IPS-15b (cell line): ENCODE results near the gene COBL.

Experiments used
- H3K27me3 ChIP-seq: one replicate; pipeline ENCODE4 v1.6.1; 2013; ENCODE audit warnings: low read length; ENCODE audit not compliant: control insufficient read depth, insufficient read depth
- H3K36me3 ChIP-seq: one replicate; pipeline ENCODE4 v1.6.1; 2013; ENCODE audit warnings: low read length; ENCODE audit not compliant: control insufficient read depth, insufficient read depth
- H3K4me1 ChIP-seq: one replicate; pipeline ENCODE4 v1.6.1; 2013; ENCODE audit warnings: mild to moderate bottlenecking, low read length; ENCODE audit not compliant: control insufficient read depth, insufficient read depth
- H3K4me3 ChIP-seq: one replicate; pipeline ENCODE4 v1.5.1; 2013; ENCODE audit warnings: low read depth, low read length
- H3K9ac ChIP-seq: one replicate; pipeline ENCODE4 v1.6.1; 2013; ENCODE audit warnings: low read depth, mild to moderate bottlenecking, low read length
- H3K9me3 ChIP-seq: one replicate; pipeline ENCODE4 v1.6.1; 2013; ENCODE audit warnings: mild to moderate bottlenecking, low read length; ENCODE audit not compliant: control insufficient read depth, insufficient read depth

COBL gene

DNA sequence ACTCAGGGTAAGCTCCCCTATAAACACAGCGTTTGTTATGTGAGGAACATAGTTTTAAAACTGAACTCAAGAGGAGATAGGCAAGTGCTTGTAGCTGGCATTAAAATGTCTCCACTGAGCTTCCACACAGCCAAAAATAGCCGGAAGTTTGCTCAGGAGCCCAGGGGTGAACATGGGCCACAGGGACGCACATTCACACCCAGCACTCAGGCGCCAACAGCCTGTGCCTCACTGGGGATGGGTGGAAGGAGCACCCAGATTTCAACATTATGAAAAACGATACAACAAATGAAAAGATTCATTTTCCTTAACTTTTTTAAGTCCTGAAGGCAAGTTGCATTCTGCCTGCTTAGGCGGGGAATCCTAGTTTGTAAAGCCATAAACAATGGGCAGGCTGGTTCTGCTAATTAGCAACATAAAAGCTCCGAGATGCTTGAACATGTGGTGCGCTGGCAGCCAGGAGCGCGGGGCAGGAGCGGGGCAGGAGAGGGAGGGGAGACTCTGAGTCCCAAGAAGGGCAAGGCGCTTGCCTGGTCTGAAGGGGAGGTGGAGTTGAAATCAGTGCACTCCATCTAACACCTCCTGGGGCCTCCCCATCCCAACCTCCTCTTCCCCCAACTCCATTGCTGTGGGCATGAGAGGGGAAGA, 235.9 kb downstream of the COBL start:
- Histone ChIP-seq H3K36me3 (peaks cover 4% of the 10 kb centered on the region), H3K9me3 (no peaks in the 10 kb centered on the region), H3K4me1 (peaks cover 14% of the 10 kb centered on the region), H3K4me3 (no peak overlapping the region), H3K9ac (no peak overlapping the region), H3K27me3 (no peaks in the 10 kb centered on the region)

DNA sequence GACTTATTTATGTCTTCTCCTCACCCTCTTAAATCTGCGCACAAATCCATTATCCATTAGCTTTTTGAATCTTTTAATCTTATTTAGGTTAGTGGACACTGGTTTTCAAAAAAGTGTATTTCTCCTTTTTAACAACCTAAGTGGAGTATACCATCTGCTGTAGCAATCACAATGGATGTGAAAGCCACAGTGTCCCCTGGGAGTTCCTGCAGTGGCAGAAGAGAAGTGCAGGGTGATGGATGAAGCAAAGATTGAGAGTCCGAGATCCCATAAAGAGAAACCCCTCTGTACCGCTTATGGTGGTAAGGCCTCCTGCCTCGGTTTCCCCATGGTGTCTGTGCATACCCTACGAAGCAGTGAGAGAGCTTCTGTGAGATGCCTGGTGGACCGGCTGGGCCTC, 236.4 kb downstream of the COBL start:
- no peaks in the 10 kb centered on the region for H3K9me3 ChIP-seq
- peaks cover 4% of the 10 kb centered on the region for H3K36me3 ChIP-seq
- no peak overlapping the region for H3K4me3 ChIP-seq
- H3K27me3 ChIP-seq = no peaks in the 10 kb centered on the region
- H3K4me1 ChIP-seq = peaks cover 14% of the 10 kb centered on the region
- H3K9ac ChIP-seq = no peak overlapping the region

DNA sequence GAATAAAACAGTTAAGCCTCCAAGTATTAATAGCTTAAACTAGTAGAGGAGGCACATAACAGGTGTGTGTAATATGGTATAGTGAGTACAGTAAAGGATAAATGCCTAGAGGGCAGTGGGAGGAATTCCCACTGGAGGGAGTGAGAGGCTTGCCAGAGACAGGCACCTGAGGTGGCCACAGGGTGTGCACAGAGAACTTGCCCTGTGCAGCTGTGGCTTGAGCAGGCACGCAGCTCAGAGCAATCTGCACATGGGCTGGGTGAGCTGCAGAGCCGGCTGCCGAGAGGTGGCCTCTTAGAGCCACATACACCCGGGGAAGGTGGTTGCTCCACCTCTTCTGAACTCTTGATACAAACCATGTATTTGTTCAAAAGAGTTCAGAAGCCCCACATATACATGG, 237.1 kb downstream of the COBL start:
- no peaks in the 10 kb centered on the region for H3K9me3 ChIP-seq
- H3K4me3 ChIP-seq = no peak overlapping the region
- H3K9ac ChIP-seq = no peak overlapping the region
- peaks cover 4% of the 10 kb centered on the region for H3K36me3 ChIP-seq
- no peaks in the 10 kb centered on the region for H3K27me3 ChIP-seq
- peaks cover 14% of the 10 kb centered on the region for H3K4me1 ChIP-seq

DNA sequence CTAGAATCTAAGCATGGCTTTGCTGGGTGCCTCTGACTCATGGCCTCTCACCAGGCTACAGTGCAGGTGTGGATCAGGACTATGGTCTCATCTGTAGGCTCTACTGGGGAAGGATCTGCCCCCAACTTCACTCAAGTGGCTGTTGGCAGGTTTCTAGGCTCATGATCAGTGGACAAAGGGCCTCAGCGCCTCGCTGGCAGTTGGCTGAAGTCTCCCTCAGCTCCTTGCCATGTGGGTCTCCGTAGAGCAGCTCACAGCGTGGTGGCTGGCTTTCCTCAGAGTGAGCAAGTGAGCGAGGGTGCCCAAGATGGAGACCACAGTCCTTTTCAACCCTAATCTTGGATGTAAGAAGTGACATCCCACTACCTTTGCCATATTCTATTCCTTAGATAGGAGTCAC, 238.0 kb downstream of the COBL start:
- Histone ChIP-seq H3K27me3 (no peaks in the 10 kb centered on the region), H3K4me3 (no peak overlapping the region)

DNA sequence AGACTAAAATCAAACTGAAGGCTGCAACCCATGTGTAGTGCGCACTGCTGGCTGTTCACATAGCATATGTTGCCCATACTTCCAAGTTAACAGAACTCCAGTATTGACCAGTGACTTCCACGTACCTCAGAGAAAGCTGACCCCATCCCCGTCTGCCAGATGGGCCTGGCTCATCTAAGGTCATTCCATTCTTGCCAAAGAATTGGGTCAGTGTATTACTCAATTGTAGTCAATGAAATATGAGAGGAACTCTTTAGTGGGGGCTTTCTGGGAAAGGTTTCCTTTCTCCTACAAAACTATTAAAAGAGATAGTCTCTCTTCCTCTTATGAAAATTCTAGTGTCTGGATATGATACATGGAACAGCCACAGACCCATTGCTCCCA, 238.6 kb downstream of the COBL start:
- Histone ChIP-seq H3K4me1 (peaks cover 14% of the 10 kb centered on the region), H3K4me3 (no peak overlapping the region)

More for the DNA sequence above, 238.0 kb downstream of the COBL start:
- Histone ChIP-seq H3K36me3 (peaks cover 4% of the 10 kb centered on the region), H3K4me1 (peaks cover 14% of the 10 kb centered on the region), H3K9me3 (no peaks in the 10 kb centered on the region), H3K9ac (no peak overlapping the region)

DNA sequence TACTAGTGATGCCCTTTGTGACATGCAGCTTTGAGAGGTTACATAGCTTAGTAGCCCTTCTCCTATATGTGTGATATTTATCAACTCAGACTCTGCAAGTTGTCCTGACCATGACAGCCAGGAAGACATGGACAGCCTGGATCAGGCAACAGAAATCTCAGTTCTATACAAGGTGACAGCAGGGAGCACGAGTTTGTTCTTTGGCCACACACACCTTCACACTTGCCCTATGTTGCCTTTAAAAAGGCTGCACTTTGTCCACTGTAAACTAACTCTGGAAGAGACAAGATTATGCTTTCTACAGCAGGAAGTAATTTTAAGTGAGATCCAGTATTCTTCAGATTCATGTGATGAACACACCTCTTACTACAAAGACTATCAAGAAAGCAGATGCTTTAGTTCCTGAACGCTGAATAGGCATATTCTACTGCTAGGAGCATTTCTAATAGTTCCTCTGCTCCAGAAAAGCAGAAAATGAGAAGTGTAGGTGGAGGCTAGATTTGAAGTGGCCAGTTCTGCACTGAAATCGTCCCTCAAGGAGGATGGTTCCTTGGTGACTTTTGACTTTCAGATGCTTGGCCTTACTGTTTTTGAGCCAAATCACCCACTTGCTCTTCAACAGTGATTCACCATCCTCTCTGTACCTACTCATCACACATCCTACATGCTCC, 239.2 kb downstream of the COBL start:
- Histone ChIP-seq H3K4me1 (peaks cover 14% of the 10 kb centered on the region), H3K27me3 (no peaks in the 10 kb centered on the region), H3K9me3 (no peaks in the 10 kb centered on the region), H3K9ac (no peak overlapping the region), H3K36me3 (peaks cover 4% of the 10 kb centered on the region), H3K4me3 (no peak overlapping the region)

More for the DNA sequence above, 238.6 kb downstream of the COBL start:
- Histone ChIP-seq H3K36me3 (peaks cover 4% of the 10 kb centered on the region), H3K9ac (no peak overlapping the region), H3K9me3 (no peaks in the 10 kb centered on the region), H3K27me3 (no peaks in the 10 kb centered on the region)

DNA sequence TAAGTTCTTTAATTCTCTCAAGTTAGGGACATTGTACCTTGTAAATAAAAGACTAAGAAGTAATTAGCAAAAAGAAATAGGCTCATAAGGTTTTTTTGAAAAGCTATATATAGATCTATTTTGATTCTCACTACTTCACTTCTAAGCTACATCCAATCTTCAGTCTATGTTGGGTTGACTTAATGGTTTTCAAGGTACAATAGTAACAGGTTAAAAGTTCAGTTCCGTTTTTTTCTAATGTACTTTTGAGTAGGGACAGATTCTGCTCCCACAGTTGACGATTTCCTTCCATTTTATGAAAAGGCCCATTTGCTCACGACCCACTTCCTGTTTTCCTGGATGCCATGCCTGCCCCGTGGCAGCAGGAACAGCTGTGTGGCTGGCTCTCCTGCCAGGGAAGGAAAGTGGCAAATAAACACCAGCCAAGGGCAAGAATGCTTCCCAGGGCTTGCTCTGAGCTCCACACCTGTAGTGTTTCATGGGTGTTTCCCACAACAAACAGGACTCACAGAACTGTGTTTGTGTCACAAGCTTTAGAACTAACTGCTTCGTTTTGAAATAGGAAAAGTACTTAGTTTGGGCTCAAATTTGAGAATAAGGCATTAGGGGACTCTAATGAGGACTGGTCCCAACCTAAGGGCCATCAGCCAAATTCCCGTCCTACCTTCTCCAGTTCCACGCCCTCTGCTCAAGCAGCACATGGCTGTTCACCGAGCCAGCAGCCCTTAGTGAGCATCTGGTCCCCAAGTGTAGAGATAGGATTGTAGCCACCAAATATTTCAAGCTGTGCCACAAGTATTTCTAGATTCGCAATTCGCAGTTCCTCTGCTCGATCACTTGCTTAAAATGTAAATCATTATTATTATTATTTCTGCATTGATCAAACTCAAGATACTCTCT, 240.7 kb downstream of the COBL start:
- H3K36me3 ChIP-seq = peaks cover 4% of the 10 kb centered on the region
- peaks cover 7% of the 10 kb centered on the region for H3K4me1 ChIP-seq
- H3K9ac ChIP-seq = no peak overlapping the region
- no peaks in the 10 kb centered on the region for H3K9me3 ChIP-seq
- H3K4me3 ChIP-seq = no peak overlapping the region
- no peaks in the 10 kb centered on the region for H3K27me3 ChIP-seq

DNA sequence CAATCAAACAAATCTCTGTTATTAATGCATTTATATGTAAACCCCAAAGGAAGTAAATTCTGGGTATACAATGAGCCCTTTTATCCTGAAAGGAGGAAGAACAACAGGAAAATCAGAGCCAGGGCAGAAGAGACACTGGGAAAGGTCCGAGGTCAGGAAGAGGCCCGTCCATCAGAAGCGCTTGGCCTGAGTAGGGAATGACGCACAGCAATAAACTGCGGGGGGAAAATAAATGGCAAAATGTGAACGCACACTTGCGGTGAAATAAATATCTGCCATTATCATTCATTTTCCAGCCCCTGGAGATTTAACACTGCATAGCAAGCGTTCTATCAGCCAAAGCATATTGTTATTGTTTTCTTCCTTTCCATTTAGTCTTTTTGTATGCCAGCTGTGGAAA, 243.4 kb downstream of the COBL start:
- no peak overlapping the region for H3K9ac ChIP-seq
- no peak overlapping the region for H3K4me3 ChIP-seq
- no peaks in the 10 kb centered on the region for H3K27me3 ChIP-seq
- no peaks in the 10 kb centered on the region for H3K4me1 ChIP-seq
- H3K9me3 ChIP-seq = no peaks in the 10 kb centered on the region
- no peaks in the 10 kb centered on the region for H3K36me3 ChIP-seq

DNA sequence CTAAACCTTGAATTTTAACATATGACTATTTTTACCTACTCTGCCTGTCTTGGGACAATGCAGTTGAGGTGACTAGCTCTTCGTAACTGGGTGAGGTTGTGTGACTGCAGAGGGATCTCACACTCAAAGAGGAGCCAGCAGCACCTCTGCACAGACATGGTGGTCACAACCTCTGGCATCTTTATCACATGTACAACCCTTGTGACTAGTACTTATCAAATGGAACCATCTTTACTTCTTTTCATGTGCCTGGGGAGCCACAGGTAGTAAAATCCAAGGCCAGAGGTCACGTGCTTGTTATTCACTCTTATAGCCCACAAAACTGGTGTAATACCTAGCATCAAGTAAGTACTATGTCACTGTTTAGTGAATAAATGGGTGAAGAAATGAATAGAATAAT, 244.3 kb downstream of the COBL start:
- Histone ChIP-seq H3K36me3 (peaks cover 2% of the 10 kb centered on the region), H3K4me1 (no peaks in the 10 kb centered on the region), H3K9ac (no peak overlapping the region), H3K9me3 (no peaks in the 10 kb centered on the region), H3K4me3 (no peak overlapping the region), H3K27me3 (no peaks in the 10 kb centered on the region)

DNA sequence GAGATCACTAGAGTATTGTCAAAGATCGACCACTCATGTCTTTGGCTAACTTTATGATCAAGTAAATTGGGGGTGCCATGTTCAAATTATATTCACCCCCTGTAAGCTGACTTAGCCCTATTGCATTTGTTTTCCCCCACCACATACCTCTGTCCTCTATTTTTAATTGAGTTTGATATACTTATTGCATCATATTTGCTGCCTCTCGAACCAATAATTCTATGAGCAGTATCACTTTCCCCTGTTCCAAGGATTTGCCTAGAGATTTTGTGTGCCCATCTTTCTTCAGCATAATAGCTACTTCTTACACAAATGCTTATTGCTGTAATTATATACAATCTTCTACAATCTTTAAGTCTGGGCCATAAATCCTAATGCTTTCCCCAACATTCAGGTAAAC, 245.2 kb downstream of the COBL start:
- Histone ChIP-seq H3K9ac (no peak overlapping the region), H3K9me3 (no peaks in the 10 kb centered on the region)

DNA sequence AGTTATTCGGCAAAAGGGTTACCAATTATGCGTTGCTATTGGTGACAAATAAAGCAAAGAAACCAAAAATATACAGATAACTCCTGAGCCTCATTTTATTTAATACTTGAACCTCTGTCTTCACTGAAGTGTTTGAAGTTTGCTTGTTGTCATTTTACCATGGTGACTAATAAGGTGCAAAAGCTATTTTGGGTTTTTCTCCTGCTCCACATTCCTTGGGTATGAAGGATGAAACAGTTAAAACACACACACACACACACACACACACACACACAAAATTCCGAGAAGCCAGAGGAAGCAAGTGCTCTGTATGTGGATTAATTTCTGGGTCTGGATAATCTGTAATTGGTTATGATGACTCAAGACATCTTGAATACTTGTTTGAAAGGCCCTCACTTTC, 246.5 kb downstream of the COBL start:
- Histone ChIP-seq H3K9me3 (no peaks in the 10 kb centered on the region), H3K27me3 (no peaks in the 10 kb centered on the region), H3K4me1 (no peaks in the 10 kb centered on the region), H3K36me3 (peaks cover 6% of the 10 kb centered on the region), H3K4me3 (no peak overlapping the region), H3K9ac (no peak overlapping the region)

More for the DNA sequence above, 245.2 kb downstream of the COBL start:
- Histone ChIP-seq H3K36me3 (peaks cover 3% of the 10 kb centered on the region), H3K27me3 (no peaks in the 10 kb centered on the region), H3K4me3 (no peak overlapping the region), H3K4me1 (no peaks in the 10 kb centered on the region)
